ENCODE measurements around the gene C19orf85.

DNA sequence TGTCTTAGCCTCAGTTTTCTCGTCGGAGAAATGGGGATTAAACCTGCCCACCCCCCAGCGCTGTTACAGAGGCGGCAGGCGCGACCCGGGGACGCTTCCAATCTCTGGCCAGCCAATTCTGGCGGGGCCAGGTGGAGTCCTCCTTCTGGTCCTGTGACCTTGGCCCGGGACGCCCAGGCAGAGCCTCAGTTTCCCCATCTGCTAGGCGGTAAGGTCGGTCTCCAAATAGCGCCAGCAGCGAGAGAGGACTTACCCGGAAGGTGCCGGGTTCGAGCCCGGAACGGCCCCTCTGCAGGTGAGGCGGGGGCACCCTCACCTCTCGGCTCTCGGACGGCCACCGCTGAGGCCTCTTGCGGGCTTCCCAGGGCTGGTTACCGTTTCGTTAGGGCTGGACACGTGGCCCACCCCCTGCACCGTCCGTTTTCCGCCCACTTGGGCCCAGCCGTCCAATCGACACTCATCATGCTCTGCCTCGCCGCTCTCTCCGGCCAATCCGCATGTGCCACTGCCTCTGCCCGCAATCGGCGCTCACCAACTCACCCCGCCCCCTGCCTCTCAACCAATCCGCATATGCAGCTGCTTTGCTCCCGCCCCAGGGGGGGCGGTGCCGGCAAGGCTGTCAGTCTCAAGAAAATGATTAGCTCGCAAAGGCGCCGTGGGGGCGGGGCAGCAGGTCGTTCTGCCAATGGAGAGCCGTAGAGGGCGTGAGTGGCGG lies 3.1 kb downstream of the C19orf85 start, which contains the start of gene ISOC2:
- TF ChIP-seq EZH2 (IDR thresholded peaks at IDR 0.05) (no peak), POLR2AphosphoS5 (IDR thresholded peaks at IDR 0.05; ENCODE audit: borderline replicate concordance, low read depth, low read length) (peak; percentile 46; the same call in 1 of the 2 replicates), FOXP2 (optimal IDR thresholded peaks at IDR 0.05; ENCODE audit: control extremely low read depth, extremely low read length, insufficient read depth) (no peak)
